NOMO-1 (cell line): ENCODE results near the gene MVB12B.
A peak's percentile ranks its signal among the peaks of the same experiment; 100 is the strongest.

Source experiments
- DNase-seq, 2 experiments: peaks; one replicate each; lab custom pipeline; 2025; ENCODE audit not compliant: unreplicated experiment in 2 of 2; lab: John Stamatoyannopoulos, UW

MVB12B gene

GRCh38 chr9:126485662-126486061, 159.0 kb downstream of the MVB12B start:
- no peak for DNase-seq

DNA sequence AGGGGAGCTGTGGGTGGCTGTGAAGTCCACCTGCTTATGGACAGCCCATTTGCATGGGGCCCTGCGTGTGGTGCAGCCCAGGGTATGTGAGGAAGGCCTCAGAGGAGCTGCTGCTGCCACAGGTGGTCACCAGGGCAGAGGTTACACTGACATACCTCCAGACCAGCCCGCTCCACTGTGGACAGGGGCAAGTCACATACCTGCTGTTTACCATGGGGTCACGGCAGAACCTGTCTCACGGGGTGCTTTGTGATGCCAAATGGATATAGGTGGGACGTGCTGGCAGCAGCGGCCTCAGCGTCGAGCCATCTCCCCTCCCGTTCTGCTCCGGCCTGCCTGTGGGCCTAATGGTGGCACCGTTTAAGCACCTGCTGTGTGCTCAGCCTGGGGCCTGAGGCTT, 159.6 kb downstream of the MVB12B start:
- no peak for DNase-seq

DNA sequence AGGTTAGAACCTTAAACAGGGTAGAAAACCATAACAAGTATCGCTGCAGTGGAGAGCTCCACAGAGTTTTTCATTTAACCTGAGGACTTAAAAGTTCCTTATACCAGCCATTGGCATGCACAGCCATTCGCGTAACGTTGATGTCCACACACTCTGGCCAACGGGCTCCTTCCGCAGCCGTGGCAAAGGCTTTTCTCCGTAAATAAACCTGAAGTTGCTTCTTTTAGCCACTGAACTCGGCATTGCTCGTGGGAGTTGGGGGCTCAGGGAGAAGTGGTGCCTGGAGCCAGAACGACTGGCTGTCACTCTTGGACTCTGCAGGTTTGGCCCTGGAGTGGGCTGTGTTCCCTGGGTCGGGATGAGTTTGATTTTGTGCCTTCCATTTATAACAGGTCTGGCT, 161.2 kb downstream of the MVB12B start:
- no peak for DNase-seq

DNA sequence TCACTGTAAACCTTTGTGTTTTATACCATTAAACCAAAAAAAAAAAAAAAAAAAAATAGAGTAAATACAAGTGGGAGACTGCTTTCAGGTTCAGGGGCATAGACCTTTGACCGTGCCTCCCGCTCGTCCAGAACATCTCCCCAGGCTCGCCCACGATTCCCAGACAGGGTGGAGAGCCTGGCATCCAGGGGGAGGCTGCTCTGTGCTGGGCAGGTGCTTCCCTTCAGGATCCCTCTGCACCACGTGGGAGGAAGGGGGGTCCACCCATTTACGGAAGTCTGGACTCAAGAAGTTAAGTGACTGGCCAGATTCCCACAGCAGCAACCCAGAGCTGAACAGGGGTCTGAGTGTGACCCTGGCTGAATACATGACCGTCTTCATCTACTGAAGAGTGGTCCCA, 161.7 kb downstream of the MVB12B start:
- no peak for DNase-seq

- no peak for DNase-seq
Measured at GRCh38 chr9:126488881-126489404, 162.3 kb downstream of the MVB12B start.

DNA sequence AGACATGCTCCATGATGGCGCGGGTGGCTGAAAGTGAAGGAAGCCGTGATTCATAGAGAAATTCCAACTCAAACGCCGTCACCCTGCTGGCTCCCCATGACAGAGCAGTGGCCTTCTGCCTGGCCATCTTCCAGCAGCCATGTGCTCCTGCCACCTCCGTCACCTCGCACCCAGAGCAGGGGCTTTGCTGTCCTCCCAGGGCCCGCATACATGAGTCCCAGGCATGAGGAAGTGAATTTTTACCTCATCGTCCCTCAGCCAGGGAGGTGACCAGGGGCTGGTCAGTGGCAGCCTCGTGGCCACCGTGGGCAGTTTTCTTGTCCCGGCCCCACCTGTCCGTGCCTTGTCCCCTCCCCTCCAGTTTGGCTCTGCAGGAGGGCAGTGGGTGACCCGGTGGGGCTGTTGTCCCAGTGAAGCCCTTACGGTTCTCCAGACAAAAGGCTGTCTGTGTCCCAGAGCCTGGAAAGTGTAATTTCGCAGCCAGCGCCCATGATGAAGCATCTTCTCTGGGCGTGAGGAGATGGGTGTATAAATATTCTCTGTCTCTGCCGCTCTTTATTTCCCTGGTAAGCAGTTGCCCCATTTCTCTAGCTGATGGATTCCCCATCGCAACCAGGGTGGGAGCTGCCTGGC, 163.1 kb downstream of the MVB12B start:
- no peak for DNase-seq

- no peak for DNase-seq
Measured at GRCh38 chr9:126490214-126490631, 163.6 kb downstream of the MVB12B start.

- DNase-seq = peak; percentile 20 to 29
Measured at GRCh38 chr9:126490871-126491567, 164.4 kb downstream of the MVB12B start.

DNA sequence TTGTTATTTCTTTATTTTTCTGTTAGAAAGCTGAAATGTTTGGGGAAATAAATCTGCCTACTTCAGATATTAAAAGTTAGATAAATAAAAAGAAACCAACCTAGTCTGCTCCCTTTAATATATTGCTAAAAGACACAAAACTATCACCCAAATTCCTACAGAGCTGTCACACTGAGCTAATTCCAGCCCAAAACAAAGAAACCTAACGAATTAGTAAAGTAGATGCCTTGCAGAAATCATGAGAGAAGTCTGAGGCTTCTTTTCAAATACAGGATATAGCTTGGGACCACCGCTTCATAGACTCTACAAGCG, 164.9 kb downstream of the MVB12B start:
- no peak for DNase-seq

DNA sequence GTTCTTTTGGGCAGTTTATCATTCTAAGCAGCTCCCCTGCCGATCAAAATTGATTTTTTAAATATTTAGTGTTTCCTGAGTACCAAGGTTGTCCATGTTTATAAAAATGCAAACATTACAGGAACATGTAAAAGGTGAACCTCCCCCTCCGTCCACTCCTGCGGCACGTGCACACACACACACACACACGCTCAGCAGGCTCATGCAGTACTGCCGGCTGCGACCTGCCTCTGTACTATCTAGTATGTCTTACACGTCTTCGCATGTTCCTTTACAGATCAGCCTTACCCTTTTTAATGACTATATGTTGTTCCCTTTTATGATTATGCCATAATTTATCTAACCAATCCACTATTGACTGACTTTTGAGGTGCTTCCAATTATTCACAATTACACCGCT, 165.3 kb downstream of the MVB12B start:
- no peak for DNase-seq

DNA sequence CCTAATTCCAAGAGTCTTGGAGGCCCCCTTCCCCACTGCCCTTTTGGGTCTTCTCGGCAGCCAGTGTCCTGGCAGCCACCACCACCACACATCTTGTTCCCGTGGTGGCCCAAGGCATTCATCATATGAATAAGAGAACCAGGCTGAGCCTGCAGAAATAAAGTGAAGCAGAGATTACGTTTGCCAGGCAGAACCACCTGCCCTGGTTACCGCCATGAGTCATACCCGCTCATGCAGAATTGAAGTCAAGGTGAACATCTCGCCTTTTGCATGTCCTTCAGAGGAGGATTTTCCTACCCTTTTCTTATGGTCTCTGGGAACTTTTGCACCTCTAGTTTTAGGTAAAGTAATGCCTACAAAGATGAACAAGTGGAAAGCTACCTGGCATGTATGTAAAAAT, 167.6 kb downstream of the MVB12B start:
- no peak for DNase-seq

GRCh38 chr9:126494746-126495145, 168.1 kb downstream of the MVB12B start:
- DNase-seq = no peak

DNA sequence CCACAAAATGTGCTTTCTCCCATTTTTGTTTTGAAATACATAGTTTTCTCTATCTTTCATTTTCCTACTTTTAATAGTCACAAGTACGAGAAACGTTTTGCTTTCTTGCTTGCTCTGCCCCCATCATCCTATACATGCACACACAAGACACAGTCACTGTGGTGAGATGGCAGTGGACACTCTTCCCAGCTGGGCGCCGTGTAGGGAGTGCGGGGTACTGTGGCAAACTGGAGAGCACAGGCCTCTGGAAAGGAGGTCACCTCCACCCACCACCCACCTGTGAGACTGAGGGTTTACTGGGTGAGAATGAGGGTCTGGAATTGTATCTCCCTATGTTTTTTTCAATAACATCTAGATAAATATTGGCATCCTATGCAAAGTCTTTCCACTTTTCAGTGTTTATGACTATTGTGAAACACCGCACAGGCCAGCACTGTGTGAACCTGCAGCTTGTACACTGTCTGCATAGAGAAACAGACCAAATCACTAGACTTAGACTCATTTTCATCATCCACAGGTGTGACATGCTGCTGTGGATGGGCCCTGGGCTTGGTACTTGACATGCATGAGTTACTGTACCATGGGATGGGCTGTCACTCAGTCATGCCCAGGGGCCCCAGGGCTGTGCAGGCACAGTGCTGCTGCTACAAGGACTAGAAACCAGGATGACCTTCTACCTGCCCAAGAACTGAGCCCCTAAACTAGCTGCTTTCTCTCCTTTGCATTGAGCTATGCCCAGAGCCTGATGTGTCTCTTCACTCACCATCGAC, 169.0 kb downstream of the MVB12B start:
- no peak for DNase-seq

- no peak for DNase-seq
Measured at GRCh38 chr9:126496181-126496576, 169.6 kb downstream of the MVB12B start.

- no peak for DNase-seq
Measured at GRCh38 chr9:126496781-126497659, 170.4 kb downstream of the MVB12B start.

DNA sequence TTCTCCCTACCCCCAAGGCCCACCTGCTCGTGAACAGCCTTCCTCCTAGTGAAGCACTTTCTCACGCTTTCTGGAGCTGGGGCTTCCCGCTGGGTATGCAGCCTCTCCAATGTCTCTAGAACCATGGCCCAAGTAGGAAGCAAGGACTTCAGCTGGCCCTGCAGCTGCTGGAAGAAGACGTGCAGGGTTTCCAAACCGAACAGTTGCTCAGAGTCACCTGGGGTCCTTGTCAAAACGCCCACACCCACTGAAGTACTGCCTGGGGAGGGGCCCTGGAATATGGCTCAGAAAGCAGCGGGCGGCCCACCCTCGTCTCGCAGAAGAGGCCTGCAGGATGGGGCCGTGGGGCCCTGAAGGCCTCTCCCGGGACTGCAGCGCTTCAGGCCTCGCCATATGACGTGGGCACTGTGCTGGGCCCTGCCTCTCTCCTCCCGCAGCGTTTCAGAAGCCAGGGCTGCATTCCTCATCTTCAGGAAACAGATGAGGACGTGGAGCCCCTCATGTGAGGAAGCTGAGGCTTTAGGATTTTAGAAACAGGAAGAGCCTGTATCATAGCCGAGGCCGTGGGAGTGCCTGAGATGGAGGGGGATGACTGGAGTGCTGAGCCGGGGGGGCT, 171.1 kb downstream of the MVB12B start:
- DNase-seq = no peak

DNA sequence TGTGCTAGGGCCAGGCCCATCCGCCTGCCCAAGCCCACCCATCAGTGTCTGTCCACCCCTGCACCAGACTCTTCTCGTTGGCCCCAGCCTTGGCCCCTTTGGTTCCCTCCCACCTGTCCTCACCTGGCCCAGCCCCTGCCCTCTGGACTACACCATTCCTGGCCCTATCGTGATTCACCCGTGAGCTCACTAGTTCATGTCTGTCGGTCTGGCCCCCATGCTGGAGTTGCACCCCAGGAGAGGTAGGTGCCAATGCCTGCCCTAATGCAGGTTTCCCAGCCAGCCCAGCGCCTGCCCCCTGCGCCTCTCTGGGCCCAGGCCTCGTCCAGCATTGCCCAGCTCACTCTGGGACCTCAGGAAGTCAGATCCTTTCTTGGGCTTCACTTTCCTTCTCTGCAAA, 171.7 kb downstream of the MVB12B start:
- DNase-seq = no peak

GRCh38 chr9:126499005-126499910, 172.6 kb downstream of the MVB12B start:
- DNase-seq = peak in 1 of 2 experiments; percentile 37

DNA sequence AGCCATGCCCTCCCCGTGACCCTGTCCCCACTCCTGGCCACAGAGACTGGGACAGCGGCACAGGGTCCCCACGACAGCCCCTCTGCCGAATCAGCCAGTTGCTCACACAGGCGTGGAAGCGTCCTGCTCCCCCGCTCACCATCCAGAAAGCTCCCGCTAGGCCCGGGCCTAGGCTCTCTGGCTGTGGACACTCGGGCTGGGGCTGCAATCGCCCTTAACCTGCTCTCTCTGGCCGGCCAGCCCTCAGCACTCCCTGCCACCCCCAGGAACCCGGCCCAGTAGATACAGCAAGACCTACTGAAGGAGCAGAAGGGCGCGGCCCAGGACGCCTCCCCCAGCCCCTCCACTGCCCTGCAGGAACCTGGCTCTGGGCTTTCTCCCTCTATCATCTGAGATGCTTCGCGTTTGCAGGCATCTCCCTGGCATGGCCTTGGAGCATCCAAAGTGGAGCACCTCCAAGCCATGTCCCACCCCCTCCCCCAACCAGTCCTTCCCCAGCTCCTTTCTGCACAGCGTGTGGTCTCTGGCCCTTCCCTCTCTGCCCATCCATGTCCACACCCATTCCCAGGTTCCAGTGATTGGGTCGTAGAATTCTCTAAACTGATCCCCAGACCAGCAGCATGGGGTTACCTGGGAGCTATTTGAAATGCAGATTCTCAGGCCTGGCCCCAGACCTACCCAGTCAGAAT, 173.4 kb downstream of the MVB12B start:
- DNase-seq = no peak
